Fibroblast of lung (primary cell): ENCODE data around the gene ADH5. TPM values are rescaled to one million over a fixed set of nuclear protein-coding genes. Genes with fewer than 3 reads are reported as not detected.
A peak's percentile ranks its signal among the peaks of the same experiment; 100 is the strongest.

Experiments
- DNase-seq, 2 donors: peaks; one replicate each; pipeline versions ENCODE4 v3.0.0 to v3.0.0-alpha.2; 2010; ENCODE audit warnings: low read depth in 2 of 2
- H2AFZ ChIP-seq: 2 replicates; pipeline ENCODE4 v1.5.1; 2012; ENCODE audit warnings: low read length, control low read depth, inconsistent platforms
- H3K27ac ChIP-seq: 2 replicates; pipeline ENCODE4 v1.5.1; 2011; ENCODE audit warnings: low read length, control low read depth; ENCODE audit not compliant: insufficient read depth
- H3K27me3 ChIP-seq: 2 replicates; pipeline ENCODE4 v1.5.1; 2011; ENCODE audit warnings: mild to moderate bottlenecking, low read length; ENCODE audit not compliant: control insufficient read depth, insufficient read depth
- H3K36me3 ChIP-seq: 2 replicates; pipeline ENCODE4 v1.5.1; 2011; ENCODE audit warnings: low read length; ENCODE audit not compliant: control insufficient read depth, insufficient read depth
- H3K4me1 ChIP-seq: 2 replicates; pipeline ENCODE4 v1.5.1; 2011; ENCODE audit warnings: low read length; ENCODE audit not compliant: control insufficient read depth, insufficient read depth; ENCODE audit errors: extremely low read depth
- H3K4me2 ChIP-seq: 2 replicates; pipeline ENCODE4 v1.5.1; 2011; ENCODE audit warnings: low read length, control low read depth; ENCODE audit not compliant: insufficient read depth; ENCODE audit errors: extremely low read depth
- H3K4me3 ChIP-seq, 4 experiments: fragments of 200-600 bp in 1 of 4; sonication (generic) in 1 of 4; replicated peaks in 1 of 4; 2 replicates each; pipeline ENCODE4 v1.5.1; 2011 to 2016; ENCODE audit warnings: low read length in 4 of 4, low read depth in 3 of 4, mild to moderate bottlenecking in 3 of 4, control low read depth in 2 of 4, inconsistent platforms in 1 of 4, mixed read lengths in 1 of 4; ENCODE audit not compliant: insufficient read depth in 1 of 4; ENCODE audit errors: control extremely low read depth in 1 of 4
- H3K79me2 ChIP-seq: 2 replicates; pipeline ENCODE4 v1.5.1; 2012; ENCODE audit warnings: mild to moderate bottlenecking, low read length, inconsistent platforms; ENCODE audit not compliant: control insufficient read depth, insufficient read depth
- H3K9ac ChIP-seq: 2 replicates; pipeline ENCODE4 v1.5.1; 2011; ENCODE audit warnings: mild to moderate bottlenecking, low read length, control low read depth; ENCODE audit not compliant: insufficient read depth
- H3K9me3 ChIP-seq: 2 replicates; pipeline ENCODE4 v1.5.1; 2012; ENCODE audit warnings: low read depth, low read length; ENCODE audit not compliant: control insufficient read depth, insufficient read depth
- H4K20me1 ChIP-seq: 2 replicates; pipeline ENCODE4 v1.5.1; 2011; ENCODE audit warnings: low read length; ENCODE audit not compliant: control insufficient read depth, insufficient read depth; ENCODE audit errors: extremely low read depth
- CTCF ChIP-seq, 2 donors: IDR thresholded peaks in 1 of 2; conservative IDR thresholded peaks in 1 of 2; 1 replicate in 1 of 2; 2 replicates in 1 of 2; pipeline ENCODE4 v1.5.1; 2011 to 2012; ENCODE audit warnings: low read length in 2 of 2, control low read depth in 1 of 2, inconsistent platforms in 1 of 2, low read depth in 1 of 2, mild to moderate bottlenecking in 1 of 2
- EZH2 ChIP-seq: IDR thresholded peaks from 2 replicates; pipeline ENCODE4 v1.5.1; 2012; ENCODE audit warnings: low read length, control low read depth, mild to moderate bottlenecking; ENCODE audit errors: missing control alignments
- polyA plus RNA-seq, 2 donors: library from polyadenylated mRNA; depleted of rRNA in 1 of 2; stranded (reverse) in 1 of 2; unstranded in 1 of 2; fragments of >200 nt; gene quantifications; 2 replicates each; pipeline ENCODE4 v1.2.1, GENCODE V29; 2011 to 2012; ENCODE audit warnings: missing spikeins in 1 of 2
- total RNA-seq: library from RNA; depleted of rRNA; stranded (reverse); fragments of >200 nt; gene quantifications from 2 replicates; pipeline ENCODE4 v1.2.1, GENCODE V29; 2014

ADH5 gene
- total and polyA plus RNA-seq, 2 donors (not counting 1 experiment from before 2014, with no cell fraction given): 307 to 504 TPM

- no peak for TF ChIP-seq EZH2
- no peak for TF ChIP-seq CTCF (conservative IDR thresholded peaks at IDR 0.05 in 1 of 2, IDR thresholded peaks at IDR 0.05 in 1 of 2; ENCODE audit: low read depth in 1 of 2, low read length in 2 of 2)
- H4K20me1 ChIP-seq: no peaks in the 10 kb centered on the region
- no peak overlapping the region for H3K4me2 ChIP-seq
- H3K9ac ChIP-seq: no peak overlapping the region
- H3K79me2 ChIP-seq: no peaks in the 10 kb centered on the region
- H3K4me1 ChIP-seq: peaks cover 4% of the 10 kb centered on the region
- no peaks in the 10 kb centered on the region for H3K9me3 ChIP-seq
- no peak overlapping the region for H3K4me3 ChIP-seq
- peaks cover 4% of the 10 kb centered on the region for H3K36me3 ChIP-seq
- H3K27ac ChIP-seq: peak overlapping the region; percentile 58
- no peak for DNase-seq
- no peaks in the 10 kb centered on the region for H3K27me3 ChIP-seq
- no peak overlapping the region for H2AFZ ChIP-seq
Observed at GRCh38 chr4:99061048-99061700, 27.4 kb downstream of the ADH5 start.

- H3K36me3 ChIP-seq: peaks cover 4% of the 10 kb centered on the region
- H3K79me2 ChIP-seq: no peaks in the 10 kb centered on the region
- no peak for DNase-seq
- H3K27ac ChIP-seq: peak overlapping the region; percentile 18
- no peak overlapping the region for H3K4me2 ChIP-seq
- no peaks in the 10 kb centered on the region for H4K20me1 ChIP-seq
- H3K9ac ChIP-seq: no peak overlapping the region
- H3K9me3 ChIP-seq: no peaks in the 10 kb centered on the region
- peaks cover 9% of the 10 kb centered on the region for H3K4me1 ChIP-seq
- no peak for TF ChIP-seq CTCF (conservative IDR thresholded peaks at IDR 0.05 in 1 of 2, IDR thresholded peaks at IDR 0.05 in 1 of 2; ENCODE audit: low read depth in 1 of 2, low read length in 2 of 2)
- TF ChIP-seq EZH2: no peak
- no peak overlapping the region for H3K4me3 ChIP-seq
- H3K27me3 ChIP-seq: no peaks in the 10 kb centered on the region
- no peak overlapping the region for H2AFZ ChIP-seq
Observed at GRCh38 chr4:99059550-99059949, 29.0 kb downstream of the ADH5 start.

- Histone ChIP-seq H3K9ac (no peak overlapping the region), H2AFZ (no peak overlapping the region), H3K9me3 (no peaks in the 10 kb centered on the region), H4K20me1 (no peaks in the 10 kb centered on the region), H3K27ac (no peak overlapping the region), H3K4me2 (no peak overlapping the region), H3K27me3 (no peaks in the 10 kb centered on the region), H3K4me3 (no peak overlapping the region), H3K4me1 (peaks cover 9% of the 10 kb centered on the region), H3K79me2 (no peaks in the 10 kb centered on the region), H3K36me3 (peaks cover 4% of the 10 kb centered on the region)
- DNase-seq: no peak
- TF ChIP-seq EZH2 (no peak), CTCF (conservative IDR thresholded peaks at IDR 0.05 in 1 of 2, IDR thresholded peaks at IDR 0.05 in 1 of 2; ENCODE audit: low read depth in 1 of 2, low read length in 2 of 2) (no peak)
Observed at GRCh38 chr4:99058228-99058627, 30.4 kb downstream of the ADH5 start.
